Suprapubic skin (tissue), 4 donors: ENCODE data around the gene KDM8.

Experiments used
- POLR2A ChIP-seq, 2 donors: fragments of 450-650 bp; IDR thresholded peaks; one replicate each; pipeline ENCODE4 v1.6.1; 2017; ENCODE audit warnings: antibody characterized with exemption in 2 of 2, mild to moderate bottlenecking in 2 of 2, moderate library complexity in 2 of 2
- POLR2AphosphoS5 ChIP-seq, 3 donors: sonication (generic); formaldehyde crosslinking; IDR thresholded peaks; one replicate each; pipeline ENCODE4 v1.6.1; 2017; ENCODE audit warnings: antibody characterized with exemption in 3 of 3
- TF ChIP-seq, protein P1 (sequence below), 2 donors: fragments of 200-600 bp in 1 of 2; fragments of 450-650 bp in 1 of 2; sonication (generic) in 1 of 2; IDR thresholded peaks; one replicate each; pipeline ENCODE4 v1.5.1; 2016 to 2019; ENCODE audit warnings: antibody characterized with exemption in 2 of 2, mild to moderate bottlenecking in 1 of 2, moderate library complexity in 1 of 2

- TF ChIP-seq POLR2A (IDR thresholded peaks at IDR 0.05), result no peak
- no peak for TF ChIP-seq POLR2AphosphoS5 (IDR thresholded peaks at IDR 0.05)
- TF ChIP-seq, protein P1, sequence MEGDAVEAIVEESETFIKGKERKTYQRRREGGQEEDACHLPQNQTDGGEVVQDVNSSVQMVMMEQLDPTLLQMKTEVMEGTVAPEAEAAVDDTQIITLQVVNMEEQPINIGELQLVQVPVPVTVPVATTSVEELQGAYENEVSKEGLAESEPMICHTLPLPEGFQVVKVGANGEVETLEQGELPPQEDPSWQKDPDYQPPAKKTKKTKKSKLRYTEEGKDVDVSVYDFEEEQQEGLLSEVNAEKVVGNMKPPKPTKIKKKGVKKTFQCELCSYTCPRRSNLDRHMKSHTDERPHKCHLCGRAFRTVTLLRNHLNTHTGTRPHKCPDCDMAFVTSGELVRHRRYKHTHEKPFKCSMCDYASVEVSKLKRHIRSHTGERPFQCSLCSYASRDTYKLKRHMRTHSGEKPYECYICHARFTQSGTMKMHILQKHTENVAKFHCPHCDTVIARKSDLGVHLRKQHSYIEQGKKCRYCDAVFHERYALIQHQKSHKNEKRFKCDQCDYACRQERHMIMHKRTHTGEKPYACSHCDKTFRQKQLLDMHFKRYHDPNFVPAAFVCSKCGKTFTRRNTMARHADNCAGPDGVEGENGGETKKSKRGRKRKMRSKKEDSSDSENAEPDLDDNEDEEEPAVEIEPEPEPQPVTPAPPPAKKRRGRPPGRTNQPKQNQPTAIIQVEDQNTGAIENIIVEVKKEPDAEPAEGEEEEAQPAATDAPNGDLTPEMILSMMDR (IDR thresholded peaks at IDR 0.05), result no peak
Observed at GRCh38 chr16:27265982-27266381, 62.7 kb downstream of the KDM8 start.
